ENCODE results near the gene RNU1-2. TPM values are rescaled to one million over a fixed set of nuclear protein-coding genes. Genes with fewer than 3 reads are reported as not detected.
"Not testable (repeated sequence)": the region's sequence is repeated elsewhere in the genome, so short reads cannot be mapped to it uniquely, and the experiment has no call there.

RNU1-2 gene
- total and polyA plus RNA-seq, 2 donors, result 17,380 TPM; not detected in 1

- Histone ChIP-seq H3K4me1 (ENCODE audit: control insufficient read depth in 2 of 2, insufficient read depth in 2 of 2, low read length in 2 of 2) (peaks cover 18 to 56% of the 10 kb centered on the region in 2 donors), H3K27ac (ENCODE audit: low read depth in 1 of 2, low read length in 1 of 2) (peak overlapping the region in 1 of 2 donors; percentile 3), H3K4me3 (ENCODE audit: low read length in 2 of 2) (peak overlapping the region in 1 of 2 donors; percentile 46), H3K9me3 (ENCODE audit: control insufficient read depth in 2 of 2, insufficient read depth in 1 of 2, low read length in 1 of 2) (peaks cover 0 to 5% of the 10 kb centered on the region in 2 donors), H3K36me3 (ENCODE audit: control insufficient read depth in 2 of 2, insufficient read depth in 2 of 2, low read length in 1 of 2) (peaks cover 0 to 22% of the 10 kb centered on the region in 2 donors), H3K27me3 (ENCODE audit: control insufficient read depth in 2 of 2, insufficient read depth in 1 of 2, low read length in 1 of 2) (no peaks in the 10 kb centered on the region)
- peak in 1 of 9 donors; percentile 57 for DNase-seq (ENCODE audit: low read depth in 6 of 9, low spot score in 9 of 9)
- 87% methylated on average over 13 of the region's 13 CpGs for WGBS
These were observed 32.1 kb downstream of the RNU1-2 start for GRCh38 chr1:16927711-16928485.

GRCh38 chr1:16929146-16930041, 33.6 kb downstream of the RNU1-2 start:
- not testable (repeated sequence) for H3K9me3 ChIP-seq (ENCODE audit: control insufficient read depth in 2 of 2, insufficient read depth in 1 of 2, low read length in 1 of 2); H3K4me3 ChIP-seq (ENCODE audit: low read length in 2 of 2); H3K27me3 ChIP-seq (ENCODE audit: control insufficient read depth in 2 of 2, insufficient read depth in 1 of 2, low read length in 1 of 2)
- Histone ChIP-seq H3K36me3 (ENCODE audit: control insufficient read depth in 2 of 2, insufficient read depth in 2 of 2, low read length in 1 of 2) (peaks cover 0 to 25% of the 10 kb centered on the region in 2 donors), H3K4me1 (ENCODE audit: control insufficient read depth in 2 of 2, insufficient read depth in 2 of 2, low read length in 2 of 2) (peaks cover 18 to 53% of the 10 kb centered on the region in 2 donors), H3K27ac (ENCODE audit: low read depth in 1 of 2, low read length in 1 of 2) (peak overlapping the region in 1 of 2 donors; percentile 57)
- 69% methylated on average over 24 of the region's 24 CpGs for WGBS
- DNase-seq (ENCODE audit: low read depth in 6 of 9, low spot score in 9 of 9), result peak in 1 of 9 donors; percentile 53

DNA sequence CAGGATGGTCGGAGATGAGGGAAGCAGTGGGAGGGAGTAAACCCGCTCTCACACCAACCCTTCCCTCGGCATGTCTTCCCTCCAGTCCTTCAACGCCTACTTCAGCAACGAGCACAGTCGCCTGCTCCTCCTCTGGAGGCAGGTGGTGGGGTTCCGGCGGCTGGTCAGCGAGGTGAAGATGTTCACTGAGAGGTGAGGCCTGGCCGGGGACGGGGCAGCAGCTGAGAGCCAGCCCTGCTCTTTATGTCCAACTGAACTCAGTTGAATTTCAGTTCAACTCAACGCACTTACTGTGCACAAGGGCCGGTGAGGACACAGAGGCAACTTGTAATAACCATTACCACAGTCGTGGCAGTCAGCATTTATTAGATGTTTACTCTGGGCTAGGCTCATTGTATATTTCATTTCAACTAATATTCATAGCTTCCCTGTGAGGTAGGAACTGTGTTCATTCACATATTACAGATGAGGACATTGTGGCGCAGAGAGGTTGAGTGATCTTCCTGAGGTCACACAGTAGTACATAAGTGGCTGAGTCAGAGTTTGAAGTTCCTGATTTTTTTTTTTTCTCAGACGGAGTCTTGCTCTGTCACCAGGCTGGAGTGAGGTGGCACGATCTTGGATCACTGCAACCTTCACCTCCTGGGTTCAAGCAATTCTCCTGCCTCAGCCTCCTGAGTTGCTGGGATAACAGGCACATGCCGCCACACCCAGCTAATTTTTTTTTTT, 35.6 kb downstream of the RNU1-2 start:
- H3K9me3 ChIP-seq (ENCODE audit: control insufficient read depth in 2 of 2, insufficient read depth in 1 of 2, low read length in 1 of 2); H3K27me3 ChIP-seq (ENCODE audit: control insufficient read depth in 2 of 2, insufficient read depth in 1 of 2, low read length in 1 of 2); DNase-seq (ENCODE audit: low read depth in 6 of 9, low spot score in 9 of 9); H3K27ac ChIP-seq (ENCODE audit: low read depth in 1 of 2, low read length in 1 of 2); H3K4me3 ChIP-seq (ENCODE audit: low read length in 2 of 2): not testable (repeated sequence)
- H3K36me3 ChIP-seq (ENCODE audit: control insufficient read depth in 2 of 2, insufficient read depth in 2 of 2, low read length in 1 of 2), result peaks cover 0 to 35% of the 10 kb centered on the region in 2 donors
- H3K4me1 ChIP-seq (ENCODE audit: control insufficient read depth in 2 of 2, insufficient read depth in 2 of 2, low read length in 2 of 2), result peaks cover 14 to 34% of the 10 kb centered on the region in 2 donors
- 97% methylated on average over 18 of the region's 18 CpGs for WGBS

GRCh38 chr1:16933945-16934344, 38.2 kb downstream of the RNU1-2 start:
- not testable (repeated sequence) for H3K9me3 ChIP-seq (ENCODE audit: control insufficient read depth in 2 of 2, insufficient read depth in 1 of 2, low read length in 1 of 2); DNase-seq (ENCODE audit: low read depth in 6 of 9, low spot score in 9 of 9); H3K27me3 ChIP-seq (ENCODE audit: control insufficient read depth in 2 of 2, insufficient read depth in 1 of 2, low read length in 1 of 2); H3K4me3 ChIP-seq (ENCODE audit: low read length in 2 of 2); H3K27ac ChIP-seq (ENCODE audit: low read depth in 1 of 2, low read length in 1 of 2)
- Histone ChIP-seq H3K36me3 (ENCODE audit: control insufficient read depth in 2 of 2, insufficient read depth in 2 of 2, low read length in 1 of 2) (peaks cover 6 to 48% of the 10 kb centered on the region in 2 donors), H3K4me1 (ENCODE audit: control insufficient read depth in 2 of 2, insufficient read depth in 2 of 2, low read length in 2 of 2) (peaks cover 2 to 13% of the 10 kb centered on the region in 2 donors)

- WGBS, result 98% methylated on average over 16 of the region's 16 CpGs
- H3K27me3 ChIP-seq (ENCODE audit: control insufficient read depth in 2 of 2, insufficient read depth in 1 of 2, low read length in 1 of 2); DNase-seq (ENCODE audit: low read depth in 6 of 9, low spot score in 9 of 9); H3K9me3 ChIP-seq (ENCODE audit: control insufficient read depth in 2 of 2, insufficient read depth in 1 of 2, low read length in 1 of 2); H3K27ac ChIP-seq (ENCODE audit: low read depth in 1 of 2, low read length in 1 of 2); H3K4me3 ChIP-seq (ENCODE audit: low read length in 2 of 2); H3K4me1 ChIP-seq (ENCODE audit: control insufficient read depth in 2 of 2, insufficient read depth in 2 of 2, low read length in 2 of 2): not testable (repeated sequence)
- H3K36me3 ChIP-seq (ENCODE audit: control insufficient read depth in 2 of 2, insufficient read depth in 2 of 2, low read length in 1 of 2), result peaks cover 6 to 42% of the 10 kb centered on the region in 2 donors
These were observed 40.8 kb downstream of the RNU1-2 start for GRCh38 chr1:16936580-16936979.

- H3K27ac ChIP-seq (ENCODE audit: low read depth in 1 of 2, low read length in 1 of 2), result no peak overlapping the region
- H3K4me3 ChIP-seq (ENCODE audit: low read length in 2 of 2), result no peak overlapping the region
- 94% methylated on average over 51 of the region's 51 CpGs for WGBS
- no peak for DNase-seq (ENCODE audit: low read depth in 6 of 9, low spot score in 9 of 9)
- H3K27me3 ChIP-seq (ENCODE audit: control insufficient read depth in 2 of 2, insufficient read depth in 1 of 2, low read length in 1 of 2), result no peaks in the 10 kb centered on the region
- H3K9me3 ChIP-seq (ENCODE audit: control insufficient read depth in 2 of 2, insufficient read depth in 1 of 2, low read length in 1 of 2), result no peaks in the 10 kb centered on the region
- H3K4me1 ChIP-seq (ENCODE audit: control insufficient read depth in 2 of 2, insufficient read depth in 2 of 2, low read length in 2 of 2), result no peaks in the 10 kb centered on the region
- peaks cover 10 to 52% of the 10 kb centered on the region in 2 donors for H3K36me3 ChIP-seq (ENCODE audit: control insufficient read depth in 2 of 2, insufficient read depth in 2 of 2, low read length in 1 of 2)
These were observed 42.9 kb downstream of the RNU1-2 start for GRCh38 chr1:16938351-16939321.

DNA sequence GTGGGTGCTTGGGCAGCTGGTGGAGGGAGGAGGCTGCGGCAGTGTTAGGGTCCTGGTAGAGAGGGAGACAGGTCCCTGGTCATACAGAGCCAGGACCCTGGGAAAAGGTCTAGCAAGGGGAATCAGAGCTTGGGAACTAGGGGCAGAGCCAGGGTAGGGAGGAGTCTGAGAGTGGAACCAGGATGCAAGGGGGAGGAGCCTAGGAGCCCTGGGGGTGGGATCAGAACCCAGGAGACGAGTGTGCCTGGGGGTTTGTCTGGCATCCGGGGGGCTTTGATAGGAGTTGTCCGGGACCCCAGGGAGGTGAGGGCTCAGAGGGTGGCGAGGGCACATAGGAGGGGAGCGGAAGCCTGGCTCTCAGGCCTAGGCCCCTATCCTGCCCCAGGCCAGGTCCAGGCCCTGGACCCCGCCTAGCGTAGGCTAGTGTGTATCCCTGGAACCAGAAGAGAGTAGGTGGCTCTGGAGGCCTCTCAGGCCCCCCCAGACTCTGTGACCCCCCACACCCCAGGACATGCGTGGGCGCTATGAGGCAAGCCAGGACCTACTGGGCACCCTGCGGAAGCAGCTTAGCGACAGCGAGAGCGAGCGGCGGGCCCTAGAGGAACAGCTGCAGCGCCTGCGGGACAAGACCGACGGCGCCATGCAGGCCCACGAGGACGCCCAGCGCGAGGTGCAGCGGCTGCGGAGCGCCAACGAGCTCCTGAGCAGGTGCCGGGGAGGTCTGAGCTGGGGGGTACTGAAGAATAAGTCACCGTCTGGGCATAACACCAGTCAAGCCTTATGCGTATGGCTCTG, 43.8 kb downstream of the RNU1-2 start:
- not testable (repeated sequence) for DNase-seq (ENCODE audit: low read depth in 6 of 9, low spot score in 9 of 9); H3K4me1 ChIP-seq (ENCODE audit: control insufficient read depth in 2 of 2, insufficient read depth in 2 of 2, low read length in 2 of 2); H3K4me3 ChIP-seq (ENCODE audit: low read length in 2 of 2); H3K27me3 ChIP-seq (ENCODE audit: control insufficient read depth in 2 of 2, insufficient read depth in 1 of 2, low read length in 1 of 2); H3K9me3 ChIP-seq (ENCODE audit: control insufficient read depth in 2 of 2, insufficient read depth in 1 of 2, low read length in 1 of 2); H3K27ac ChIP-seq (ENCODE audit: low read depth in 1 of 2, low read length in 1 of 2)
- 97% methylated on average over 32 of the region's 32 CpGs for WGBS
- peaks cover 12 to 56% of the 10 kb centered on the region in 2 donors for H3K36me3 ChIP-seq (ENCODE audit: control insufficient read depth in 2 of 2, insufficient read depth in 2 of 2, low read length in 1 of 2)
